ENCODE measurements around the gene BAIAP2. TPM values are rescaled to one million over a fixed set of nuclear protein-coding genes. Genes with fewer than 3 reads are reported as not detected.

BAIAP2 gene
- total and polyA plus RNA-seq, 2 experiments from 2014 or later, result 27.1 to 49.7 TPM

DNA sequence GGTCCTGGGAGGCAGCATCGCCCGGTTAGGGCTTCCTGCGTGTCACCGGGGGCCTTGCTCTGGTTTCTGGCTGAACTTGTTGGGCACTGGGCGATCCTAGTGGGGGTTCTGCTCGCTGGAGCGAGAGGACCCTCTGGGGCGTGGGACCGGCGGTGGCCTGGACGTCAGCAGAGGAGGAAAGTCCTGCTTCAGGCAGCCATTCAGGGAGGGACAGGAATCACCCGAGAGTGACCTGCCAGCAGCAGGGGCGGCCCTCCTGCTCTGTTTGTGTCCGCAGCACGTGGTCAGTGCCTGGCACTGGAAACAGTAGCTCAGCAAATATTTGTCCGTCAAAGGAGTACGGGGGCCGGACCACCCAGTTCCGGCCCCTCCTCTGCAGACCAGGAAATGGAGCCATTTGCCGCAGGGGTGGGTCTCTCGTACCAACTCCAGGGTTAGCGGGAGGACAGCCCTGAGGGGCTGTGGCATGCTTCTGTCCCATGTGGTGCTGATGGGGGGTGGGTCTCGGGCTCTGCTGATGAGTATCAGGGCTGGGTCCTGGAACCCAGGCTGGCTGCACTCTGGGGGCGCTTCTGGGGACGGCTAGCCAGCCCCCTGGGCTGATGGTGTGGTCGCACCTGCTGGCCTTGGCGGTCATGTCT is 48.3 kb downstream of the BAIAP2 start:
- Histone ChIP-seq H2AFZ (no peak overlapping the region), H3K4me2 (no peak overlapping the region), H3K79me2 (no peaks in the 10 kb centered on the region), H3K27me3 (no peaks in the 10 kb centered on the region), H3K9me2 (replicated peaks; ENCODE audit: insufficient read depth) (no peaks in the 10 kb centered on the region), H3K27ac (peak overlapping the region; percentile 69), H3K9me3 (ENCODE audit: low read depth) (no peaks in the 10 kb centered on the region), H3K4me3 (no peak overlapping the region), H3K4me1 (ENCODE audit: insufficient read depth) (peaks cover 6% of the 10 kb centered on the region), H3K36me3 (replicated peaks; ENCODE audit: insufficient read depth, low read depth) (no peaks in the 10 kb centered on the region), H4K20me1 (ENCODE audit: insufficient read depth, poor library complexity, severe bottlenecking) (no peaks in the 10 kb centered on the region)
- WGBS (ENCODE audit: low lambda C conversion rate, missing lambda C conversion rate), result 60% methylated on average over 22 of the region's 27 CpGs
- DNase-seq (ENCODE audit: low spot score), result peak; percentile 74
- TF ChIP-seq, protein P1, sequence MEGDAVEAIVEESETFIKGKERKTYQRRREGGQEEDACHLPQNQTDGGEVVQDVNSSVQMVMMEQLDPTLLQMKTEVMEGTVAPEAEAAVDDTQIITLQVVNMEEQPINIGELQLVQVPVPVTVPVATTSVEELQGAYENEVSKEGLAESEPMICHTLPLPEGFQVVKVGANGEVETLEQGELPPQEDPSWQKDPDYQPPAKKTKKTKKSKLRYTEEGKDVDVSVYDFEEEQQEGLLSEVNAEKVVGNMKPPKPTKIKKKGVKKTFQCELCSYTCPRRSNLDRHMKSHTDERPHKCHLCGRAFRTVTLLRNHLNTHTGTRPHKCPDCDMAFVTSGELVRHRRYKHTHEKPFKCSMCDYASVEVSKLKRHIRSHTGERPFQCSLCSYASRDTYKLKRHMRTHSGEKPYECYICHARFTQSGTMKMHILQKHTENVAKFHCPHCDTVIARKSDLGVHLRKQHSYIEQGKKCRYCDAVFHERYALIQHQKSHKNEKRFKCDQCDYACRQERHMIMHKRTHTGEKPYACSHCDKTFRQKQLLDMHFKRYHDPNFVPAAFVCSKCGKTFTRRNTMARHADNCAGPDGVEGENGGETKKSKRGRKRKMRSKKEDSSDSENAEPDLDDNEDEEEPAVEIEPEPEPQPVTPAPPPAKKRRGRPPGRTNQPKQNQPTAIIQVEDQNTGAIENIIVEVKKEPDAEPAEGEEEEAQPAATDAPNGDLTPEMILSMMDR (IDR thresholded peaks at IDR 0.05; ENCODE audit: poor library complexity), result no peak
- TF ChIP-seq EZH2phosphoT487 (IDR thresholded peaks at IDR 0.05; ENCODE audit: low read depth, severe bottlenecking, unreplicated experiment), result no peak

DNA sequence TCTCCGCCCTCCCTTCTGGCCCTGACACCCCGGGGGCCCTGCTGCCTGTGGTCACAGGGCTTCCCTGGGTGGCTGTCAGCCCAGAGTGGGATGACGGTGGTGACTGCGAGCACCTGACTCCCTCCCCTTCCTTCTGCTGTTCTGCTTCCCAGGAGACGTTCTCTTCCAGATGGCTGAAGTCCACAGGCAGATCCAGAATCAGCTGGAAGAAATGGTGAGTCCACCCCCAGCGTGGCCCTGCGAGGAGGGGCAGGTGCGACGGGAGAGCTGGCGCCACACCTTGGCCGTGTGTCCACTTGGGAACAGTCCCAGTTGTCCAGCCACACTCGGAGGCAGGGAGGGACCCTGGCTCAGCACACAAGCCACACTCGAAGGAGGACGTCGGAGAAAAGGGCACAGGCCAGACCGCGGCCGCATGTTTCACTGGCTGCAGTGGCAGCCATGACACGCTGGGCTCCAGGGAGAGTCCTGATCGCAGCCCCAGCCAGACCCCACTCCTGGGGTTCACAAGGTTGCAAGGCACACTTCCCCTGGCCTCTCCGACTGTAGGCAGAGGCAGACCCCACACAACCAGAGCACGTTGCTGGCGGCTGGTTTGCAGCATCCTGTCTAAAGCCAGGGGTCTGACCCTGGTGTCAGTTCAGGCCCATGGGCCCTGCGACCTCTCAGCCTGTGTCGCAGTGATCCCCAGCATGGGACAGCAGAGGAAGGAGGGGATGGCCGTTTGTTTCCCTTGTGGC is 49.9 kb downstream of the BAIAP2 start:
- no peaks in the 10 kb centered on the region for H3K9me2 ChIP-seq (replicated peaks; ENCODE audit: insufficient read depth)
- H3K27me3 ChIP-seq, result no peaks in the 10 kb centered on the region
- H3K4me3 ChIP-seq, result no peak overlapping the region
- H3K9me3 ChIP-seq (ENCODE audit: low read depth), result no peaks in the 10 kb centered on the region
- DNase-seq (ENCODE audit: low spot score), result no peak
- H2AFZ ChIP-seq, result no peak overlapping the region
- no peaks in the 10 kb centered on the region for H3K36me3 ChIP-seq (replicated peaks; ENCODE audit: insufficient read depth, low read depth)
- no peak overlapping the region for H3K27ac ChIP-seq
- TF ChIP-seq, protein P1 (IDR thresholded peaks at IDR 0.05; ENCODE audit: poor library complexity), result no peak
- no peak for TF ChIP-seq EZH2 (IDR thresholded peaks at IDR 0.05; ENCODE audit: borderline replicate concordance)
- no peak for TF ChIP-seq EZH2phosphoT487 (IDR thresholded peaks at IDR 0.05; ENCODE audit: low read depth, severe bottlenecking, unreplicated experiment)
- no peaks in the 10 kb centered on the region for H4K20me1 ChIP-seq (ENCODE audit: insufficient read depth, poor library complexity, severe bottlenecking)
- peaks cover 6% of the 10 kb centered on the region for H3K4me1 ChIP-seq (ENCODE audit: insufficient read depth)
- H3K79me2 ChIP-seq, result no peaks in the 10 kb centered on the region
- WGBS (ENCODE audit: low lambda C conversion rate, missing lambda C conversion rate), result 95% methylated on average over 26 of the region's 26 CpGs
- no peak overlapping the region for H3K4me2 ChIP-seq

DNA sequence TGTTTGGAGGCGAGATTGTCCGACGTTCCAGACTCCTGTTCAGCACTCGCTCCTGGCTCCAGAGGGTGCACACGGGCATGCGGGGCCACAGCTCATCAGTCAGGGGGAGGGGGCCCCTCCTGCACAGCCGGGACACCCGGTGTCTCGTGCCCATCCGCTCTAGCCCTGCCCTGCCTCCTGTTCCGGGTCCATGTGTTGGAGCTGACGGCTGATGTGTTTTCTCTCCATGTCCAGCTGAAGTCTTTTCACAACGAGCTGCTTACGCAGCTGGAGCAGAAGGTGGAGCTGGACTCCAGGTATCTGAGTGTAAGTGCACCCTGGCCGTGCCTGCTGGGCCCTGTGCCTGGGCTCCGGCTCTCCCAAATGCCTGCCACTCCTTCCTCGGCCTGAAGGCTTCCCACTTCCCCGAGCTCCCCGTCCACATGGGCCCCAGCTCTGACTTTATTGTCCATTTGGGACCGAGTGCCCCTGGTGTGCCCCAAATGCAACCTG is 50.5 kb downstream of the BAIAP2 start:
- WGBS (ENCODE audit: low lambda C conversion rate, missing lambda C conversion rate), result 92% methylated on average over 20 of the region's 20 CpGs
- no peaks in the 10 kb centered on the region for H3K9me2 ChIP-seq (replicated peaks; ENCODE audit: insufficient read depth)
- no peaks in the 10 kb centered on the region for H4K20me1 ChIP-seq (ENCODE audit: insufficient read depth, poor library complexity, severe bottlenecking)
- H3K9me3 ChIP-seq (ENCODE audit: low read depth), result no peaks in the 10 kb centered on the region
- no peaks in the 10 kb centered on the region for H3K27me3 ChIP-seq
- no peak for DNase-seq (ENCODE audit: low spot score)
- H3K4me1 ChIP-seq (ENCODE audit: insufficient read depth), result peaks cover 6% of the 10 kb centered on the region
- H3K36me3 ChIP-seq (replicated peaks; ENCODE audit: insufficient read depth, low read depth), result no peaks in the 10 kb centered on the region
- no peak overlapping the region for H3K4me3 ChIP-seq
- TF ChIP-seq EZH2phosphoT487 (IDR thresholded peaks at IDR 0.05; ENCODE audit: low read depth, severe bottlenecking, unreplicated experiment), result no peak
- no peak for TF ChIP-seq EZH2 (IDR thresholded peaks at IDR 0.05; ENCODE audit: borderline replicate concordance)
- TF ChIP-seq, protein P1 (IDR thresholded peaks at IDR 0.05; ENCODE audit: poor library complexity), result no peak
- H3K4me2 ChIP-seq, result no peak overlapping the region
- no peak overlapping the region for H2AFZ ChIP-seq
- H3K79me2 ChIP-seq, result no peaks in the 10 kb centered on the region
- H3K27ac ChIP-seq, result no peak overlapping the region

All from hepatocyte (in vitro differentiated cells).